GM12878 (cell line): Measurements from ENCODE around the gene ABL1. TPM values are rescaled to one million over a fixed set of nuclear protein-coding genes. Genes with fewer than 3 reads are reported as not detected.

Experiments
- BHLHE40 ChIP-seq, 2 experiments: fragments of 450-650 bp in 1 of 2; IDR thresholded peaks; 2 replicates each; pipeline ENCODE4 v1.6.1; 2011 to 2017; ENCODE audit warnings: low read depth in 2 of 2, borderline replicate concordance in 1 of 2, improper control_type of control experiment in 1 of 2, low read length in 1 of 2, mild to moderate bottlenecking in 1 of 2
- CHD2 ChIP-seq: IDR thresholded peaks from 2 replicates; pipeline ENCODE4 v1.6.1; 2011; ENCODE audit warnings: low read depth, low read length, improper control_type of control experiment, borderline replicate concordance
- NFYB ChIP-seq: IDR thresholded peaks from 2 replicates; pipeline ENCODE4 v1.6.1; 2011; ENCODE audit warnings: low read depth, mild to moderate bottlenecking, low read length, improper control_type of control experiment, moderate library complexity; ENCODE audit not compliant: insufficient read depth
- TAF1 ChIP-seq: IDR thresholded peaks from 2 replicates; pipeline ENCODE4 v1.6.1; 2011; ENCODE audit warnings: mild to moderate bottlenecking, low read depth, low read length, borderline replicate concordance
- YBX1 ChIP-seq: fragments of 450-650 bp; IDR thresholded peaks from 2 replicates; pipeline ENCODE4 v1.6.1; 2016; ENCODE audit warnings: antibody characterized with exemption
- polyA plus RNA-seq, 11 experiments: library from polyadenylated mRNA; depleted of rRNA in 4 of 11; unstranded in 6 of 11; stranded (reverse) in 5 of 11; fragments of >200 nt; fragmentation: Nextera tagmentation in 4 of 11; fragmentation: Illumina TruSeq in 1 of 11; extraction: Ambion mirVana in 4 of 11; extraction: Trizol in 1 of 11; gene quantifications; 1 replicate in 1 of 11; 2 replicates in 10 of 11; pipeline versions ENCODE4 v1.2.1 to v1.2.3, GENCODE V29; 2011 to 2016; ENCODE audit warnings: inconsistent platforms in 2 of 11, missing spikeins in 2 of 11, low read depth in 1 of 11
- total RNA-seq, 4 experiments: library from RNA; depleted of rRNA in 3 of 4; stranded (reverse); fragments of >200 nt in 3 of 4; fragmentation: Illumina TruSeq in 1 of 4; extraction: Trizol in 1 of 4; gene quantifications; 2 replicates each; pipeline versions ENCODE4 v1.2.1 to v1.2.3, GENCODE V29; 2013 to 2021
- TF ChIP-seq, protein P1 (sequence below): fragments of 450-650 bp; formaldehyde crosslinking; IDR thresholded peaks from 2 replicates; pipeline ENCODE4 v1.5.0; 2022; ENCODE audit warnings: mild to moderate bottlenecking, missing genetic modification characterization
- TF ChIP-seq, protein P2 (sequence below): fragments of 450-650 bp; formaldehyde crosslinking; IDR thresholded peaks from 2 replicates; pipeline ENCODE4 v1.4.0; 2020; ENCODE audit warnings: mild to moderate bottlenecking, moderate library complexity

Gene ABL1
- total and polyA plus RNA-seq, 10 of the 15 experiments (the other 5 are each of a cell fraction or from before 2014, with no cell fraction given): 0.79 to 51.5 (median 16.3) TPM

DNA sequence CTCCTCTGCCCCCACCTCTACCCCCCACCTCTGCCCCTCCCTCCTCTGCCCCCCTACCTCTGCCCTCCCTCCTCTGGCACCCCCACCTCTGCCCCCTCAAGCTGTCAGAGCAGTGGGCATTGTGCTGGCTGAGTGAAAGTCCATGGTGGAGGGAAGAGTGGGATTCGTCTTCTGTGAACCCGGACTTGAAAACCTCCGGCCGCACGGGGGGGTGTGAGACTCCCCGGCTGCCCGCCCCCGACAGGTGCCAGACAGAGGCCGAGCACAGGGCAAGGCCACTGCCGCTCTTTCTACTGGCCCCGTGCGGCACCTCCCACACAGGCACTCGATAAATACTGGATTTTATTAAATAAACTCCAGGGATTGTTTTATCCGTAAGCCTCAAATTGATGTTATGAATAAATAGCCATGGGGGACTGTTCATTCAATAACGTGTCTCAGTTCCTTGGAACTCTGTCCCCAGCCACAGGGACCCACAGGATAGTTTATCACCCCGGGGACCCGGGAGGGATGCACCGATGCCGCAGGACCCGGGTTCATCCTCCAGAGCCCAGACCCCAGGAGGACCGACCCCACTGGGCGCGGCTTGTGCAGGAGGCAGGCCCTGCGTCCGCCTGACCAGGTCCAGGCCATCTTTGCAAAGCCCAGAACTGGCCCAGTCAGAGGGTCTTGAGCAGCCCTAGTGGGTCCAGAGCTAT lies 64.1 kb downstream of the ABL1 start (continued):
- TF ChIP-seq, protein P1, sequence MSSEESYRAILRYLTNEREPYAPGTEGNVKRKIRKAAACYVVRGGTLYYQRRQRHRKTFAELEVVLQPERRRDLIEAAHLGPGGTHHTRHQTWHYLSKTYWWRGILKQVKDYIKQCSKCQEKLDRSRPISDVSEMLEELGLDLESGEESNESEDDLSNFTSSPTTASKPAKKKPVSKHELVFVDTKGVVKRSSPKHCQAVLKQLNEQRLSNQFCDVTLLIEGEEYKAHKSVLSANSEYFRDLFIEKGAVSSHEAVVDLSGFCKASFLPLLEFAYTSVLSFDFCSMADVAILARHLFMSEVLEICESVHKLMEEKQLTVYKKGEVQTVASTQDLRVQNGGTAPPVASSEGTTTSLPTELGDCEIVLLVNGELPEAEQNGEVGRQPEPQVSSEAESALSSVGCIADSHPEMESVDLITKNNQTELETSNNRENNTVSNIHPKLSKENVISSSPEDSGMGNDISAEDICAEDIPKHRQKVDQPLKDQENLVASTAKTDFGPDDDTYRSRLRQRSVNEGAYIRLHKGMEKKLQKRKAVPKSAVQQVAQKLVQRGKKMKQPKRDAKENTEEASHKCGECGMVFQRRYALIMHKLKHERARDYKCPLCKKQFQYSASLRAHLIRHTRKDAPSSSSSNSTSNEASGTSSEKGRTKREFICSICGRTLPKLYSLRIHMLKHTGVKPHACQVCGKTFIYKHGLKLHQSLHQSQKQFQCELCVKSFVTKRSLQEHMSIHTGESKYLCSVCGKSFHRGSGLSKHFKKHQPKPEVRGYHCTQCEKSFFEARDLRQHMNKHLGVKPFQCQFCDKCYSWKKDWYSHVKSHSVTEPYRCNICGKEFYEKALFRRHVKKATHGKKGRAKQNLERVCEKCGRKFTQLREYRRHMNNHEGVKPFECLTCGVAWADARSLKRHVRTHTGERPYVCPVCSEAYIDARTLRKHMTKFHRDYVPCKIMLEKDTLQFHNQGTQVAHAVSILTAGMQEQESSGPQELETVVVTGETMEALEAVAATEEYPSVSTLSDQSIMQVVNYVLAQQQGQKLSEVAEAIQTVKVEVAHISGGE (CRISPR knock-in tag): no peak
- TF ChIP-seq, protein P2, sequence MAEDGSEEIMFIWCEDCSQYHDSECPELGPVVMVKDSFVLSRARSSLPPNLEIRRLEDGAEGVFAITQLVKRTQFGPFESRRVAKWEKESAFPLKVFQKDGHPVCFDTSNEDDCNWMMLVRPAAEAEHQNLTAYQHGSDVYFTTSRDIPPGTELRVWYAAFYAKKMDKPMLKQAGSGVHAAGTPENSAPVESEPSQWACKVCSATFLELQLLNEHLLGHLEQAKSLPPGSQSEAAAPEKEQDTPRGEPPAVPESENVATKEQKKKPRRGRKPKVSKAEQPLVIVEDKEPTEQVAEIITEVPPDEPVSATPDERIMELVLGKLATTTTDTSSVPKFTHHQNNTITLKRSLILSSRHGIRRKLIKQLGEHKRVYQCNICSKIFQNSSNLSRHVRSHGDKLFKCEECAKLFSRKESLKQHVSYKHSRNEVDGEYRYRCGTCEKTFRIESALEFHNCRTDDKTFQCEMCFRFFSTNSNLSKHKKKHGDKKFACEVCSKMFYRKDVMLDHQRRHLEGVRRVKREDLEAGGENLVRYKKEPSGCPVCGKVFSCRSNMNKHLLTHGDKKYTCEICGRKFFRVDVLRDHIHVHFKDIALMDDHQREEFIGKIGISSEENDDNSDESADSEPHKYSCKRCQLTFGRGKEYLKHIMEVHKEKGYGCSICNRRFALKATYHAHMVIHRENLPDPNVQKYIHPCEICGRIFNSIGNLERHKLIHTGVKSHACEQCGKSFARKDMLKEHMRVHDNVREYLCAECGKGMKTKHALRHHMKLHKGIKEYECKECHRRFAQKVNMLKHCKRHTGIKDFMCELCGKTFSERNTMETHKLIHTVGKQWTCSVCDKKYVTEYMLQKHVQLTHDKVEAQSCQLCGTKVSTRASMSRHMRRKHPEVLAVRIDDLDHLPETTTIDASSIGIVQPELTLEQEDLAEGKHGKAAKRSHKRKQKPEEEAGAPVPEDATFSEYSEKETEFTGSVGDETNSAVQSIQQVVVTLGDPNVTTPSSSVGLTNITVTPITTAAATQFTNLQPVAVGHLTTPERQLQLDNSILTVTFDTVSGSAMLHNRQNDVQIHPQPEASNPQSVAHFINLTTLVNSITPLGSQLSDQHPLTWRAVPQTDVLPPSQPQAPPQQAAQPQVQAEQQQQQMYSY (CRISPR knock-in tag): no peak
- no peak for TF ChIP-seq CHD2
- no peak for TF ChIP-seq BHLHE40 (IDR thresholded peaks at IDR 0.05; ENCODE audit: borderline replicate concordance in 1 of 2, low read depth in 2 of 2, low read length in 1 of 2)
- no peak for TF ChIP-seq TAF1
- TF ChIP-seq YBX1: no peak
- no peak for TF ChIP-seq NFYB
- TF ChIP-seq, all 136 proteins: peak for 0
